CD4-positive, alpha-beta T cell treated with Interferon gamma for 1 hour (primary cell): ENCODE measurements around the gene GSN.
"Not testable (repeated sequence)": the region's sequence is repeated elsewhere in the genome, so short reads cannot be mapped to it uniquely, and the experiment has no call there.

Experiments used
- DNase-seq: peaks from one replicate; pipeline ENCODE4 v3.0.0-alpha.2; 2020

GSN gene

GRCh38 chr9:121289026-121289771, 21.2 kb downstream of the GSN start:
- DNase-seq: no peak

- no peak for DNase-seq
These were observed 21.9 kb downstream of the GSN start for GRCh38 chr9:121289772-121290370.

GRCh38 chr9:121291536-121291935, 23.6 kb downstream of the GSN start:
- DNase-seq: not testable (repeated sequence)

- no peak for DNase-seq
These were observed 24.1 kb downstream of the GSN start for GRCh38 chr9:121292051-121292450.

GRCh38 chr9:121292801-121293241, 24.9 kb downstream of the GSN start:
- no peak for DNase-seq

- DNase-seq: no peak
These were observed 26.3 kb downstream of the GSN start for GRCh38 chr9:121294151-121294743.

GRCh38 chr9:121294866-121295661, 27.1 kb downstream of the GSN start:
- no peak for DNase-seq

GRCh38 chr9:121295662-121296191, 27.8 kb downstream of the GSN start:
- DNase-seq: no peak

- no peak for DNase-seq
These were observed 28.5 kb downstream of the GSN start for GRCh38 chr9:121296213-121297127.

GRCh38 chr9:121297389-121297788, 29.4 kb downstream of the GSN start:
- DNase-seq: no peak

- DNase-seq: no peak
These were observed 30.1 kb downstream of the GSN start for GRCh38 chr9:121298016-121298538.

- DNase-seq: no peak
These were observed 30.9 kb downstream of the GSN start for GRCh38 chr9:121298689-121299466.

GRCh38 chr9:121299467-121300282, 31.7 kb downstream of the GSN start:
- no peak for DNase-seq

- no peak for DNase-seq
These were observed 32.5 kb downstream of the GSN start for GRCh38 chr9:121300283-121301119.

- DNase-seq: no peak
These were observed 33.9 kb downstream of the GSN start for GRCh38 chr9:121301881-121302286.

- no peak for DNase-seq
These were observed 34.4 kb downstream of the GSN start for GRCh38 chr9:121302341-121302740.

GRCh38 chr9:121302786-121303185, 34.8 kb downstream of the GSN start:
- no peak for DNase-seq

GRCh38 chr9:121303456-121304451, 35.8 kb downstream of the GSN start:
- no peak for DNase-seq
